B cell (primary cell): Measurements from ENCODE around the gene POP5. TPM values are rescaled to one million over a fixed set of nuclear protein-coding genes. Genes with fewer than 3 reads are reported as not detected.
"Not testable (repeated sequence)": the region's sequence is repeated elsewhere in the genome, so short reads cannot be mapped to it uniquely, and the experiment has no call there.

Experiments
- ATAC-seq: fragments of 200-7000 bp; cut with Tn5 transposase; one replicate; pipeline ENCODE4 v1.10.0; 2021; ENCODE audit warnings: low read depth, mild to moderate bottlenecking, moderate number of reproducible peaks, moderate library complexity
- CTCF ChIA-PET: fragments of 350-600 bp; sonication (Branson Sonifier 250); formaldehyde crosslinking; loops from one replicate; lab custom pipeline; 2021; ENCODE audit warnings: antibody characterized with exemption, inconsistent platforms; lab: Charles Lee
- POLR2A ChIA-PET: fragments of 350-600 bp; sonication (Branson Sonifier 250); formaldehyde crosslinking; loops from one replicate; lab custom pipeline; 2021; ENCODE audit warnings: antibody characterized with exemption; lab: Charles Lee
- DNase-seq: peaks from one replicate; pipeline ENCODE4 v3.0.0; 2013
- H2AFZ ChIP-seq: 2 replicates; pipeline ENCODE4 v1.6.1; 2012; ENCODE audit warnings: mild to moderate bottlenecking, low read depth, low read length; ENCODE audit not compliant: insufficient read depth, poor library complexity, severe bottlenecking
- H3K27ac ChIP-seq, 2 donors: 1 replicate in 1 of 2; 2 replicates in 1 of 2; pipeline ENCODE4 v1.5.1; 2012 to 2013; ENCODE audit warnings: low read length in 2 of 2, mild to moderate bottlenecking in 2 of 2, moderate library complexity in 1 of 2
- H3K27me3 ChIP-seq, 4 experiments: fragments of 200-600 bp in 1 of 4; sonication (generic) in 1 of 4; replicated peaks in 1 of 4; 1 replicate in 2 of 4; 2 replicates in 2 of 4; pipeline versions ENCODE4 v1.6.1 to v1.7.0; 2013 to 2016; ENCODE audit warnings: low read length in 3 of 4, mild to moderate bottlenecking in 2 of 4, mixed read lengths in 1 of 4, moderate library complexity in 1 of 4; ENCODE audit not compliant: insufficient read depth in 4 of 4, control insufficient read depth in 3 of 4; ENCODE audit errors: control extremely low read depth in 1 of 4
- H3K36me3 ChIP-seq, 2 experiments: replicated peaks in 1 of 2; 1 replicate in 1 of 2; 2 replicates in 1 of 2; pipeline versions ENCODE4 v1.6.1 to v1.7.1; 2013; ENCODE audit warnings: low read length in 1 of 2; ENCODE audit not compliant: insufficient read depth in 2 of 2, control insufficient read depth in 1 of 2; ENCODE audit errors: control extremely low read depth in 1 of 2, extremely low read depth in 1 of 2
- H3K4me1 ChIP-seq, 2 donors: fragments of 200-600 bp in 1 of 2; sonication (generic) in 1 of 2; 1 replicate in 1 of 2; 2 replicates in 1 of 2; pipeline versions ENCODE4 v1.5.1 to v1.6.1; 2013 to 2017; ENCODE audit warnings: low read length in 2 of 2; ENCODE audit not compliant: control insufficient read depth in 2 of 2, insufficient read depth in 2 of 2
- H3K4me2 ChIP-seq: replicated peaks from 2 replicates; pipeline ENCODE3; 2012; ENCODE audit warnings: mild to moderate bottlenecking, low read depth, low read length; ENCODE audit not compliant: poor library complexity, severe bottlenecking
- H3K4me3 ChIP-seq, 5 experiments: fragments of 200-600 bp in 1 of 5; sonication (generic) in 1 of 5; 1 replicate in 3 of 5; 2 replicates in 2 of 5; pipeline versions ENCODE4 v1.5.1 to v1.7.0; 2011 to 2016; ENCODE audit warnings: low read length in 4 of 5, mild to moderate bottlenecking in 4 of 5, low read depth in 2 of 5, control low read depth in 1 of 5, moderate library complexity in 1 of 5; ENCODE audit not compliant: insufficient read depth in 1 of 5; ENCODE audit errors: control extremely low read depth in 1 of 5, extremely low read depth in 1 of 5
- H3K79me2 ChIP-seq: fragments of 200-600 bp; sonication (generic); one replicate; pipeline ENCODE4 v1.6.0; 2016; ENCODE audit warnings: low read length; ENCODE audit not compliant: control insufficient read depth, insufficient read depth
- H3K9ac ChIP-seq: fragments of 200-600 bp; sonication (generic); 2 replicates; pipeline ENCODE4 v1.6.1; 2017; ENCODE audit warnings: mild to moderate bottlenecking, low read length, moderate library complexity
- H3K9me3 ChIP-seq, 3 donors: one replicate each; pipeline versions ENCODE4 v1.6.1 to v1.7.1; 2013; ENCODE audit warnings: low read length in 2 of 3; ENCODE audit not compliant: control insufficient read depth in 2 of 3, insufficient read depth in 1 of 3; ENCODE audit errors: control extremely low read depth in 1 of 3
- H4K20me1 ChIP-seq: 2 replicates; pipeline ENCODE4 v1.6.0; 2012; ENCODE audit warnings: mild to moderate bottlenecking, low read length; ENCODE audit not compliant: insufficient read depth, control insufficient read depth, poor library complexity, severe bottlenecking
- H3K27ac Mint-ChIP-seq: one replicate; pipeline ENCODE4 v1.8.0; 2021; ENCODE audit warnings: mixed read lengths
- H3K27me3 Mint-ChIP-seq: one replicate; pipeline ENCODE4 v1.8.0; 2021; ENCODE audit warnings: mixed read lengths
- H3K4me1 Mint-ChIP-seq: one replicate; pipeline ENCODE4 v1.8.0; 2021; ENCODE audit warnings: mixed read lengths
- H3K4me3 Mint-ChIP-seq: one replicate; pipeline ENCODE4 v1.8.0; 2021; ENCODE audit warnings: mixed read lengths
- H3K9me3 Mint-ChIP-seq: one replicate; pipeline ENCODE4 v1.8.0; 2022; ENCODE audit warnings: mixed read lengths; ENCODE audit not compliant: insufficient read depth
- CTCF ChIP-seq: fragments of 200-600 bp; IDR thresholded peaks from one replicate; pipeline ENCODE4 v1.8.0; 2022; ENCODE audit warnings: antibody characterized with exemption, mild to moderate bottlenecking
- EZH2 ChIP-seq: IDR thresholded peaks from 2 replicates; pipeline ENCODE4 v1.6.1; 2012; ENCODE audit warnings: borderline replicate concordance, low read depth, mild to moderate bottlenecking, moderate library complexity, low read length; ENCODE audit not compliant: insufficient read depth, poor library complexity, severe bottlenecking
- WGBS: methylation state at CpG from one replicate; pipeline ENCODE4 v1.1.5; 2013; ENCODE audit warnings: missing lambda C conversion rate; ENCODE audit not compliant: insufficient coverage; 5-methylcytosine and 5-hydroxymethylcytosine counted together
- intact Hi-C: fragments of 100-400 bp; cut with micrococcal nuclease; formaldehyde crosslinking; loops from one replicate; pipeline ENCODE4 v1.10.0; 2022
- polyA plus RNA-seq: library from polyadenylated mRNA; depleted of rRNA; stranded (reverse); fragments of >200 nt; gene quantifications from 2 replicates; pipeline ENCODE4 v1.2.3, GENCODE V29; 2012
- total RNA-seq, 2 donors: library from RNA; stranded (reverse); fragments of 120-200 nt in 1 of 2; gene quantifications; 1 replicate in 1 of 2; 2 replicates in 1 of 2; pipeline versions ENCODE4 v1.2.3 to v1.2.4, GENCODE V29; 2013 to 2022

POP5 gene
- total and polyA plus RNA-seq, 2 donors (not counting 1 experiment from before 2014, with no cell fraction given): 60.6 to 107 TPM

- Histone ChIP-seq H3K27ac (no peak overlapping the region), H3K4me2 (no peak overlapping the region), H3K79me2 (no peaks in the 10 kb centered on the region), H3K9ac (no peak overlapping the region), H3K36me3 (no peaks in the 10 kb centered on the region), H3K4me1 (no peaks in the 10 kb centered on the region), H4K20me1 (no peaks in the 10 kb centered on the region), H3K4me3 (no peak overlapping the region), H3K27me3 (peaks cover 0 to 5% (median 0%) of the 10 kb centered on the region in 4 experiments), H3K9me3 (no peaks in the 10 kb centered on the region), H2AFZ (no peak overlapping the region)
- intact Hi-C loops: no loop called here
- ChIA-PET CTCF (interaction anchor here (0.8 kb wide), 1 partner anchor 155 kb away, joined by 3 read pairs; no protein-coding TSS in a partner anchor), POLR2A (no interaction called here)
- TF ChIP-seq CTCF (no peak), EZH2 (no peak)
- DNase-seq (no peak), ATAC-seq (no peak)
- Mint-ChIP-seq H3K9me3 (no peaks in the 10 kb centered on the region), H3K4me3 (no peak overlapping the region), H3K27ac (no peak overlapping the region), H3K27me3 (peaks cover 36% of the 10 kb centered on the region), H3K4me1 (no peaks in the 10 kb centered on the region)
- WGBS: 92% methylated on average over 1 of the region's 4 CpGs
Measured at GRCh38 chr12:120610560-120610959, 29.4 kb upstream of the POP5 start.

- H4K20me1 ChIP-seq, H3K9me3 ChIP-seq, H3K4me1 ChIP-seq, H2AFZ ChIP-seq, CTCF ChIA-PET, H3K27ac ChIP-seq, intact Hi-C loops, H3K36me3 ChIP-seq, H3K4me3 Mint-ChIP-seq, H3K4me2 ChIP-seq, DNase-seq, H3K4me3 ChIP-seq, H3K79me2 ChIP-seq, POLR2A ChIA-PET, ATAC-seq, H3K9me3 Mint-ChIP-seq, H3K27ac Mint-ChIP-seq, H3K4me1 Mint-ChIP-seq, H3K9ac ChIP-seq: not testable (repeated sequence)
- 0% methylated on average over 1 of the region's 5 CpGs for WGBS
- H3K27me3 Mint-ChIP-seq: peaks cover 23% of the 10 kb centered on the region
- H3K27me3 ChIP-seq: peaks cover 0 to 13% (median 0%) of the 10 kb centered on the region in 4 experiments
Measured at GRCh38 chr12:120602416-120602815, 21.2 kb upstream of the POP5 start.
